ENCODE data around the gene MAN1A1.
"Not testable (repeated sequence)": the region's sequence is repeated elsewhere in the genome, so short reads cannot be mapped to it uniquely, and the experiment has no call there.

Gene MAN1A1

GRCh38 chr6:119171088-119171841 lies 178.3 kb downstream of the MAN1A1 start:
- no peak for DNase-seq (ENCODE audit: low read depth)

- DNase-seq (ENCODE audit: low read depth) = no peak
Measured at GRCh38 chr6:119170447-119171087, 179.0 kb downstream of the MAN1A1 start.

GRCh38 chr6:119170103-119170446 lies 179.5 kb downstream of the MAN1A1 start:
- DNase-seq (ENCODE audit: low read depth) = no peak

- not testable (repeated sequence) for DNase-seq (ENCODE audit: low read depth)
Measured at GRCh38 chr6:119169355-119169754, 180.2 kb downstream of the MAN1A1 start.

GRCh38 chr6:119166024-119166784 lies 183.4 kb downstream of the MAN1A1 start:
- no peak for DNase-seq (ENCODE audit: low read depth)

GRCh38 chr6:119163006-119163405 lies 186.6 kb downstream of the MAN1A1 start:
- no peak for DNase-seq (ENCODE audit: low read depth)

- no peak for DNase-seq (ENCODE audit: low read depth)
Measured at GRCh38 chr6:119162134-119162775, 187.3 kb downstream of the MAN1A1 start.

- no peak for DNase-seq (ENCODE audit: low read depth)
Measured at GRCh38 chr6:119161438-119161837, 188.1 kb downstream of the MAN1A1 start.

GRCh38 chr6:119160911-119161310 lies 188.7 kb downstream of the MAN1A1 start:
- no peak for DNase-seq (ENCODE audit: low read depth)

GRCh38 chr6:119158057-119158848 lies 191.3 kb downstream of the MAN1A1 start:
- no peak for DNase-seq (ENCODE audit: low read depth)

GRCh38 chr6:119157506-119157815 lies 192.1 kb downstream of the MAN1A1 start:
- no peak for DNase-seq (ENCODE audit: low read depth)

- no peak for DNase-seq (ENCODE audit: low read depth)
Measured at GRCh38 chr6:119156757-119157505, 192.6 kb downstream of the MAN1A1 start.

- DNase-seq (ENCODE audit: low read depth) = not testable (repeated sequence)
Measured at GRCh38 chr6:119156082-119156481, 193.5 kb downstream of the MAN1A1 start.

GRCh38 chr6:119152187-119152586 lies 197.4 kb downstream of the MAN1A1 start:
- no peak for DNase-seq (ENCODE audit: low read depth)

- no peak for DNase-seq (ENCODE audit: low read depth)
Measured at GRCh38 chr6:119148825-119149525, 200.6 kb downstream of the MAN1A1 start.

GRCh38 chr6:119148098-119148824 lies 201.3 kb downstream of the MAN1A1 start:
- DNase-seq (ENCODE audit: low read depth) = peak; percentile 61

- peak; percentile 95 for DNase-seq (ENCODE audit: low read depth)
Measured at GRCh38 chr6:119147101-119148053, 202.2 kb downstream of the MAN1A1 start.

GRCh38 chr6:119145111-119145510 lies 204.4 kb downstream of the MAN1A1 start:
- DNase-seq (ENCODE audit: low read depth) = no peak

- no peak for DNase-seq (ENCODE audit: low read depth)
Measured at GRCh38 chr6:119142637-119143036, 206.9 kb downstream of the MAN1A1 start.

Measured in non-pigmented ciliary epithelial cell (primary cell).